Renal pelvis (tissue), 4 donors: ENCODE data around the gene AOPEP. TPM values are rescaled to one million over a fixed set of nuclear protein-coding genes. Genes with fewer than 3 reads are reported as not detected.

Experiments
- DNase-seq: peaks from one replicate; pipeline ENCODE4 v3.0.0-alpha.2; 2013
- polyA plus RNA-seq, 3 donors: library from polyadenylated mRNA; unstranded; fragments of 120-200 nt; gene quantifications; one replicate each; pipeline ENCODE4 v1.2.1, GENCODE V29; 2013; ENCODE audit not compliant: insufficient read length in 3 of 3

Gene AOPEP
- polyA plus RNA-seq, 3 donors = 57.9 to 61.7 (median 59.4) TPM

GRCh38 chr9:95133325-95133705 lies 406.8 kb downstream of the AOPEP start:
- DNase-seq = no peak

GRCh38 chr9:95134457-95134881 lies 408.0 kb downstream of the AOPEP start:
- DNase-seq = no peak

- DNase-seq = no peak
Measured at GRCh38 chr9:95135756-95136155, 409.3 kb downstream of the AOPEP start.

Other genes with a start within 250 kb of the AOPEP start
- under 1 TPM; 0.31 to 0.48 (median 0.41) TPM for gene PCAT7, start 171.6 kb upstream of the AOPEP start, polyA plus RNA-seq
- under 1 TPM in 2 of 3 donors, not detected in 1; 0.16 to 0.18 TPM for gene FBP2, start 132.9 kb upstream of the AOPEP start, polyA plus RNA-seq
- 10 to 100 TPM; 50.7 to 57.4 (median 55.0) TPM for gene FBP1, start 87.2 kb upstream of the AOPEP start, polyA plus RNA-seq